ENCODE results near the gene LAMB4. TPM values are rescaled to one million over a fixed set of nuclear protein-coding genes. Genes with fewer than 3 reads are reported as not detected.

LAMB4 gene
- total RNA-seq = 10 to 100 TPM in 1 of 4 donors, 1 to 10 TPM in 2, not detected in 1; 2.0 to 17.3 (median 4.3) TPM

- no peak within 1 kb of the TSS for H3K4me3 ChIP-seq
These were observed at the start of gene LAMB4 for GRCh38 chr7:108130261-108130660. LAMB4 (minus strand) TSS chr7:108130361; CDS start chr7:108123164, 7,197 bp downstream.

GRCh38 chr7:108178398-108178797 is 48.2 kb upstream of the LAMB4 start:
- no peaks in the 10 kb centered on the region for H3K27me3 ChIP-seq
- no peak overlapping the region for H3K27ac ChIP-seq
- no peak for DNase-seq
- TF ChIP-seq CTCF (IDR thresholded peaks at IDR 0.05) = no peak
- no peak for TF ChIP-seq POLR2A (IDR thresholded peaks at IDR 0.05)
- no peaks in the 10 kb centered on the region for H3K36me3 ChIP-seq
- no peak overlapping the region for H3K4me3 ChIP-seq
- no peaks in the 10 kb centered on the region for H3K9me3 ChIP-seq
- H3K4me1 ChIP-seq = no peaks in the 10 kb centered on the region

More at GRCh38 chr7:108130261-108130660, at the start of gene LAMB4:
- no peaks in the 10 kb centered on the region for H3K9me3 ChIP-seq
- peaks cover 0 to 4% (median 0%) of the 10 kb centered on the region in 4 donors for H3K4me1 ChIP-seq
- H3K36me3 ChIP-seq = no peaks in the 10 kb centered on the region
- TF ChIP-seq POLR2A (IDR thresholded peaks at IDR 0.05) (no peak), CTCF (IDR thresholded peaks at IDR 0.05) (no peak)
- DNase-seq = no peak
- H3K27me3 ChIP-seq = no peaks in the 10 kb centered on the region
- no peak within 1 kb of the TSS for H3K27ac ChIP-seq

- DNase-seq = no peak
- Histone ChIP-seq H3K9me3 (no peaks in the 10 kb centered on the region), H3K27me3 (no peaks in the 10 kb centered on the region), H3K27ac (no peak overlapping the region), H3K4me3 (no peak overlapping the region), H3K36me3 (no peaks in the 10 kb centered on the region), H3K4me1 (no peaks in the 10 kb centered on the region)
- TF ChIP-seq CTCF (IDR thresholded peaks at IDR 0.05) = no peak
- no peak for TF ChIP-seq POLR2A (IDR thresholded peaks at IDR 0.05)
These were observed 41.0 kb upstream of the LAMB4 start for GRCh38 chr7:108171164-108171563.

- no peaks in the 10 kb centered on the region for H3K36me3 ChIP-seq
- H3K4me3 ChIP-seq = no peak overlapping the region
- no peak for TF ChIP-seq POLR2A (IDR thresholded peaks at IDR 0.05)
- TF ChIP-seq CTCF (IDR thresholded peaks at IDR 0.05) = no peak
- no peak for DNase-seq
- no peak overlapping the region for H3K27ac ChIP-seq
- H3K4me1 ChIP-seq = no peaks in the 10 kb centered on the region
- H3K27me3 ChIP-seq = no peaks in the 10 kb centered on the region
- no peaks in the 10 kb centered on the region for H3K9me3 ChIP-seq
These were observed 40.1 kb upstream of the LAMB4 start for GRCh38 chr7:108170251-108170650.

- TF ChIP-seq CTCF (IDR thresholded peaks at IDR 0.05) = no peak
- no peak for TF ChIP-seq POLR2A (IDR thresholded peaks at IDR 0.05)
- Histone ChIP-seq H3K9me3 (no peaks in the 10 kb centered on the region), H3K4me1 (no peaks in the 10 kb centered on the region), H3K36me3 (no peaks in the 10 kb centered on the region), H3K27me3 (no peaks in the 10 kb centered on the region), H3K27ac (no peak overlapping the region), H3K4me3 (no peak overlapping the region)
- DNase-seq = no peak
These were observed 37.3 kb upstream of the LAMB4 start for GRCh38 chr7:108167460-108167859.

GRCh38 chr7:108166687-108167086 is 36.5 kb upstream of the LAMB4 start:
- Histone ChIP-seq H3K27ac (no peak overlapping the region), H3K36me3 (no peaks in the 10 kb centered on the region), H3K27me3 (no peaks in the 10 kb centered on the region), H3K9me3 (no peaks in the 10 kb centered on the region), H3K4me3 (no peak overlapping the region), H3K4me1 (no peaks in the 10 kb centered on the region)
- DNase-seq = no peak
- TF ChIP-seq POLR2A (IDR thresholded peaks at IDR 0.05) (no peak), CTCF (IDR thresholded peaks at IDR 0.05) (no peak)

Measured in Peyer's patch (tissue), 4 donors.